CD4-positive, alpha-beta T cell treated with Interleukin-1 beta for 1 hour (primary cell): Measurements from ENCODE around the gene RAD52.

Experiments used
- DNase-seq, 2 donors: peaks; one replicate each; pipeline ENCODE4 v3.0.0-alpha.2; 2020 to 2022

The RAD52 gene

DNA sequence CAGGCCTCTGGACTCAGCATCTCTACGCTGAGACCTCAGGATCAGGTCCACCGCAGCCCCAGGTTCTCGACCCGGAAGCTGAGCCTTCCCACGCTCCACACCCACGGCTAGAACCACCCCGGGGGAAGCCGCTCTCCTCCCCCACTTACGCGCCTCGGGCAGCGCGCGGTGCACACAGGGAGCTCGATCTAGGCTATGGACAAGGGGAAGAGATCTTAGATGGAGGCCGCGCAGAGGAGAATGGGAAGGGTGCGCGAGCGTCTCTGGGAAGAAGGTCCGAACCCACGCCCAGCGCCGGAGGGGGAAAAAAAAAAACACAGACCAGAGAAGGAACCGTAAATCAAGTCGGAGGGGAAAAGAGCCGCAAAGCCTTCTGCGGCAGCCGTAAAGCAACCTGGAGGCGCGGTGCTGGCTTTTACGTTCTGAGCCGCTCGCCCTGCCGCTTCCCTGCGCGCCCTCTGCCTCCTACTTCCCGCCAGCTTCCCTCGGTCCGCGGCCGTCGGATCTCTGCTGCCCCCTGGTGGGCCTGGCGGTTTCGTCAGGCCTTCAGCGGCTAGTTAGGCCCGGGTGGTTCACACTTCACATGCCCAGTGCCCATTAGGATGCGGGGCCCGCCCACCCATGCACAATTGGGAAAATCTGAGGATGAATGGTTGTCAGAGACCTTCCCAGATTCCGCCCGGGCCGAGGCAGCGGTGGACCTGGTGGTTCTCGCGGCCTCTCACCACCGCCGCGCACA lies at the start of gene RAD52:
RAD52 (minus strand) TSS at position 242 of the 739 bp plus-strand sequence. CDS start 16,636 bp downstream, outside the sequence.
- peak; percentile 96 to 98 for DNase-seq

DNA sequence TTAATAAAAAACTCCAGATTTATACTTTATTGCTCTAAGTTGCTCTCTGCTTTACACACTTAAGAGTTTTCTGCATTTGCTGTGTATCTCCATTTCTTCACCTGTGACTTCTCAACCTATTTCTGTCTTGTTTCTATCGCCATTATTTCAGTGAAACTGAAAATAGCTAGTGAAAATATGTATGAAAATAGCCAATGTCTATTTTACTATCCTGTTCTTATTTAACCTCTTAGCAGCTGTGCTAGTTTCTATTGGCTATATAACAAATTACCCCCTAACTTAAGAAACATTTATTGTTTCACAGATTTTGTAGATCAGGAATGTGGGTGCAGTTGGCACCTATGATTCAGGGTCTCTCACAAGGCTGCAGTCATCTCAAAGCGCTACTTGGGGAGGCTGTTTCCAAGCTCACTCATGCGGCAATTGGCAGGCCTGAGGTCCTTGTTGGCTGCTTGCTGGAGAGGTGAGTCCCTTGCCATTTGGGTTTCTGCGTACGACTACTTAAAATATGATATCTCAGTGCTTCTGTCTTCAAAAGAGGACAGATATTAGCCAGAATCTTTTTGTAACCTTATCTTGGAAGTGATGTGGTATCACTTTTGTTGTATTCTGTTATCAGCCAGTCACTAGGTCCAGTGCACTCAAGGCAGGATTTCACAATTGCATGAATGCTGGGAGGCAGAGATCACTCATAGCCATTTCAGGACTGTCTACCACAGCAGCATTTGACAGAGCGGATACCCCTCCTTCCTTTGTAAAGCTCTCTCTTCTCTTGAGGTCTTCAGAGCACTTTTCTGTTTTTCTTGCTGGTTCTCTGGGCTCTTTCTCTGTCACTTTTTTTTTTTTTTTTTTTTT lies 48.8 kb upstream of the RAD52 start:
- DNase-seq = no peak

- DNase-seq = no peak
Observed at GRCh38 chr12:997505-997904, 48.0 kb upstream of the RAD52 start.

GRCh38 chr12:996881-997280 lies 47.4 kb upstream of the RAD52 start:
- DNase-seq = no peak

DNA sequence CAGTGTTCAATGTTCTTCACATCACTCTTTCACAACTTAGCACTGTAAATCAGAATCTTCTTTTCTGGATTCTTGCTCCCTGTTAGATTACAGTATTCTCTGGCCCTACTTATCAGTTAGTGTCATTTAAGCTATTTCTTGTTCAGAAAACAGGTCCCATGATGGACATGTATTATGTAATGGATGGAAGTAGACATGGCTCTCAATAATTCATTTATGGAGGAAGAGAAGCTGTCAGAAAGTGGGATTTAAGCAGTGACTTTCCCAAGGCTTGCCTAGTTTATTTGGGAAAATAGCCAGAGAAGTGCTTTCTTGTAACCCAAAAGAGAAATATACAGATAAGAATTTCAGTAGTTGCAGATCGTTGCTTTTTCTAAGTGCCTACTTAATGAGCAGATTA lies 43.2 kb upstream of the RAD52 start:
- DNase-seq = no peak

DNA sequence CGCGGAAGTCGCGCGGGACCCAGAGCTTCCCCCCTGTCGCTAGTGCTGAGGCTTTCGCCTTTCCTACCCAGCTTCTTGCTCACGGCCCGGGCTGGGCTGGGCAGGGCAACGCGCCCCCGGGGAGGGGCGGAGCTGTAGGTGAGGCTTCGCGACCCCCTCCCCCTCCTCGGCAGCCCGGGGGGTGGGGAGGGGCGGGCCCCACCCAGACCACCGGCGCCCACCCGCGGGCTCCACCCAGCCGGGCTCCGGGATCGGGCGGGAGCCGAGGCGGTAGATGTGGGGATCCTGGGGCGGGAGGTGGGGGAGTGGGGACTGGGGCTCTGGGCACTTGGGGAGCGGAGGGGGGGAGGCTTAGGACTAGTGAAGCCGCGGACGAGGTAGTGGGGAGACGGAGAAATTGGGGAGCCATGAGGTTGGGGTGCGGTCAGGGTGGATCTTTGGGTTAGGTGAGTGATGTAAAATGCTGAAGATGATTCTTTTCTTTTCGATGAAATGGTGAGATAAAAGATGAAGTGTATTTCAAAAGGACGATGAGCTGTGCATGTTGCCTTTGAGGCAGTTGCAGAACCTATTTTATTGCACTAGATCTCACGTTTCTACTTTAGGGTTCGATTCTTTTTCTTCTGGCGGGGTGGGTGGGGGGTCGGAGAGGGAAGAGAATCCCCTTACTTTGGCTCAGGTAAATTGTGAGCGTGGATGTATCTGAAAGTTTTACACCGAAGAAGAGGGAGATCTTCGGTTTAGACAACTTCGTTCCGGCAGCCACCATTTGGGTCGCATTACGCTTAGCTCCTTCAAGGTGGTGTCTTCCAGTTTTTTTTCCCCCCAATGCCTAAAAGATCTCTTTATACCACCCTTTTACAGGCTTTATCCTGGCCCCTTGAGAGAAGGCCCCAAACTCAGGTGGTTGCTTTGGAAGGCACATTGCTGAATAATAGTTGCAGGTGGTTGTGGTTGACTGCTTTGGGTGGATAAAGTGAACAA lies 42.1 kb upstream of the RAD52 start:
- DNase-seq = no peak

- DNase-seq = peak; percentile 83 to 87
Observed at GRCh38 chr12:990661-991349, 41.3 kb upstream of the RAD52 start, which contains the start of gene ERC1. TSS of gene ERC1 (plus strand) at chr12:991223. CDS start at chr12:1027904, 36,681 bp downstream.

GRCh38 chr12:989751-990660 lies 40.5 kb upstream of the RAD52 start:
- DNase-seq = peak; percentile 27 to 40

GRCh38 chr12:989051-989450 lies 39.6 kb upstream of the RAD52 start:
- DNase-seq = no peak

GRCh38 chr12:988646-989045 lies 39.2 kb upstream of the RAD52 start:
- no peak for DNase-seq

- DNase-seq = no peak
Observed at GRCh38 chr12:981961-982360, 32.5 kb upstream of the RAD52 start.

DNA sequence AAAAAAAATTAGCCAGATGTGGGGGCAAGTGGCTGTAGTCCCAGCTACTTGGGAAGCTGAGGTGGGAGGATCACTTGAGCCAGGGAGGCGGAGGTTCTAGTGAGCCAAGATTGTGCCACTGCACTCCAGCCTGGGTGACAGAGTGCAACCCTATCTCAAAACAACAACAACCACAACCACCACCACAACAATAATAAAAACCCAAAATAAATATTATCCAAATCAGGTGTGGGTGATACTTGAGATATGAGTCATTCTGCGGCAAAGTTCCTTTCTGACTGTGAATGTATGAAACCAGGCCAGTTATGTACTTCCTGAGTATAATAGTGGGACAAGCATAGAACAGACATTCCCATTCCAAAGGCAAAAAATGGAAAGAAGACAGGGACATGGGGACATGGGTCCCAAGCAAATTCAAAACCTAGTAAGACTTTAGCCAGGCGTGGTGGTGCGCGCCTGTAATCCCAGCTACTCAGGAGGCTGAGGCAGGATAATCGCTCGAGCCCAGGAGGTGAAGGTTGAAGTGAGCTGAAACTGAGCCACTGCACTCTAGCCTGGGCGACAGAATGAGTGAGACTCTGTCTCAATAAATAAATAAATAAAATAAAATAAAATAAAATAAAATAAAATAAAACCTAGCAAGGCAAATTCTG lies 31.8 kb upstream of the RAD52 start:
- DNase-seq = no peak

- DNase-seq = no peak
Observed at GRCh38 chr12:979349-979748, 29.9 kb upstream of the RAD52 start.

GRCh38 chr12:977156-977555 lies 27.7 kb upstream of the RAD52 start:
- DNase-seq = peak in 1 of 2 donors; percentile 11

GRCh38 chr12:976644-977043 lies 27.1 kb upstream of the RAD52 start:
- no peak for DNase-seq

GRCh38 chr12:974271-974862 lies 24.9 kb upstream of the RAD52 start:
- no peak for DNase-seq

DNA sequence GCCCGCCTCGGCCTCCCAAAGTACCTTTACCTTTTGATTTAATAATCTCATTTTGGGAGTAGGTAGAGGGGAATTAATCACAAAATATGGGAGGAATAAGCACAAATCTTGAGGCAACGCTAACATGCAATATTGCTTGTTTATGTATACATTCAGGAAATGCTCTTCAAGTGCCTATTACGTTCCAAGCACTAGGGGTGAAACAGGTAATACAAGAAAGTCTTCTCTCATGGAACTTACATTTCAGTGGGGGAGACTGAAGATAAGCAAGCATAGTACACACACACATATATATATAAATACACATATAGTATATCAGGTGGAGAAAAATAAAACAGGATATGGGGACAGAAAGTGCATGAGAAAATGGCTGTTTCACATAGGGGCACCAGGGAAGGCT lies 22.5 kb upstream of the RAD52 start:
- DNase-seq = no peak

DNA sequence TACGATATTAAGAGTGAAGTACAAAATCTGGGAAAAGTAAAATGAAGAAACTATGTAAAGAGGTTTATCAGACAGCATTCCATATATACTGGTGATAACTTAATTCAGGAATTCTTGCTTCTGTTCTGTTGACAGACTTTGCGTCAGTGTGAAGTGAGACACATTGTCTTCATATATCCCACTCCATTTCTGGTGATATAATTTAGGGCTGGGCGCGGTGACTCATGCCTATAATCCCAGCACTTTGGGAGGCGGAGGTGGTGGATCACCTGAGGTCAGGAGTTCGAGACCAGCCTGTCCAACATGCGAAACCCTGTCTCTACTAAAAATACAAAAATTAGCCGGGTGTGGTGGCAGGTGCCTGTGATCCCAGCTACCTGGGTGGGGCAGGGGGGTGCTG lies 20.3 kb upstream of the RAD52 start:
- DNase-seq = no peak

GRCh38 chr12:968545-968944 lies 19.1 kb upstream of the RAD52 start:
- DNase-seq = no peak

- no peak for DNase-seq
Observed at GRCh38 chr12:967641-968040, 18.1 kb upstream of the RAD52 start.
